PFSK-1 (cell line): Measurements from ENCODE around the gene CEP70.

Experiments
- REST ChIP-seq, 2 experiments: IDR thresholded peaks; 2 replicates each; pipeline versions ENCODE4 v1.6.1 to v1.8.0; 2011 to 2012; ENCODE audit warnings: low read depth in 2 of 2, low read length in 2 of 2, control low read depth in 1 of 2, inconsistent platforms in 1 of 2, mild to moderate bottlenecking in 1 of 2, moderate library complexity in 1 of 2; ENCODE audit not compliant: insufficient read depth in 1 of 2
- SIN3A ChIP-seq: IDR thresholded peaks from 2 replicates; pipeline ENCODE4 v1.6.1; 2012; ENCODE audit warnings: mild to moderate bottlenecking, low read length, moderate library complexity, borderline replicate concordance; ENCODE audit not compliant: insufficient read depth
- TAF1 ChIP-seq: IDR thresholded peaks from 2 replicates; pipeline ENCODE4 v1.6.1; 2012; ENCODE audit warnings: low read length, control low read depth, borderline replicate concordance; ENCODE audit not compliant: insufficient read depth

GRCh38 chr3:138624518-138624917 lies 30.5 kb upstream of the CEP70 start:
- TF ChIP-seq REST (IDR thresholded peaks at IDR 0.05; ENCODE audit: insufficient read depth in 1 of 2, low read depth in 2 of 2, low read length in 2 of 2), result no peak
- TF ChIP-seq SIN3A, result no peak
- TF ChIP-seq TAF1, result no peak
